Measurements from ENCODE around the gene PIGS. TPM values are rescaled to one million over a fixed set of nuclear protein-coding genes. Genes with fewer than 3 reads are reported as not detected.
"Not testable (repeated sequence)": the region's sequence is repeated elsewhere in the genome, so short reads cannot be mapped to it uniquely, and the experiment has no call there.

Gene PIGS
- total RNA-seq, 1 donor, result 26.9 TPM

- no peak overlapping the region for H3K4me3 ChIP-seq (ENCODE audit: low read depth, low read length)
- TF ChIP-seq CTCF (IDR thresholded peaks at IDR 0.05; ENCODE audit: insufficient read depth, low read length), result no peak
Measured at GRCh38 chr17:28579526-28579925, 8.2 kb upstream of the PIGS start.

GRCh38 chr17:28578246-28579195 is 7.2 kb upstream of the PIGS start:
- TF ChIP-seq CTCF (IDR thresholded peaks at IDR 0.05; ENCODE audit: insufficient read depth, low read length), result no peak
- no peak for DNase-seq (ENCODE audit: low read depth)
- H3K4me3 ChIP-seq (ENCODE audit: low read depth, low read length), result no peak overlapping the region

More at GRCh38 chr17:28579526-28579925, 8.2 kb upstream of the PIGS start:
- DNase-seq (ENCODE audit: low read depth), result no peak

GRCh38 chr17:28577466-28577824 is 6.1 kb upstream of the PIGS start:
- DNase-seq (ENCODE audit: low read depth), result no peak

GRCh38 chr17:28576758-28577465 is 5.6 kb upstream of the PIGS start, which contains the start of gene ALDOC:
ALDOC (minus strand) TSS chr17:28576895; CDS start chr17:28575532, 1,363 bp downstream.
- H3K4me3 ChIP-seq (ENCODE audit: low read depth, low read length), result peak within 1 kb of the TSS; percentile 55
- peak; percentile 84 for DNase-seq (ENCODE audit: low read depth)
- TF ChIP-seq CTCF (IDR thresholded peaks at IDR 0.05; ENCODE audit: insufficient read depth, low read length), result no peak

More at GRCh38 chr17:28577466-28577824, 6.1 kb upstream of the PIGS start:
- no peak overlapping the region for H3K4me3 ChIP-seq (ENCODE audit: low read depth, low read length)
- TF ChIP-seq CTCF (IDR thresholded peaks at IDR 0.05; ENCODE audit: insufficient read depth, low read length), result no peak

GRCh38 chr17:28576016-28576415 is 4.7 kb upstream of the PIGS start:
- H3K4me3 ChIP-seq (ENCODE audit: low read depth, low read length); DNase-seq (ENCODE audit: low read depth): not testable (repeated sequence)

- no peak overlapping the region for H3K4me3 ChIP-seq (ENCODE audit: low read depth, low read length)
- no peak for TF ChIP-seq CTCF (IDR thresholded peaks at IDR 0.05; ENCODE audit: insufficient read depth, low read length)
- DNase-seq (ENCODE audit: low read depth), result no peak
Measured at GRCh38 chr17:28575126-28575795, 3.9 kb upstream of the PIGS start.

Data from fibroblast of the aortic adventitia (primary cell).